Measurements from ENCODE around the gene MINAR2. TPM values are rescaled to one million over a fixed set of nuclear protein-coding genes. Genes with fewer than 3 reads are reported as not detected.

MINAR2 gene
- total RNA-seq, 6 donors from 2014 or later = not detected

DNA sequence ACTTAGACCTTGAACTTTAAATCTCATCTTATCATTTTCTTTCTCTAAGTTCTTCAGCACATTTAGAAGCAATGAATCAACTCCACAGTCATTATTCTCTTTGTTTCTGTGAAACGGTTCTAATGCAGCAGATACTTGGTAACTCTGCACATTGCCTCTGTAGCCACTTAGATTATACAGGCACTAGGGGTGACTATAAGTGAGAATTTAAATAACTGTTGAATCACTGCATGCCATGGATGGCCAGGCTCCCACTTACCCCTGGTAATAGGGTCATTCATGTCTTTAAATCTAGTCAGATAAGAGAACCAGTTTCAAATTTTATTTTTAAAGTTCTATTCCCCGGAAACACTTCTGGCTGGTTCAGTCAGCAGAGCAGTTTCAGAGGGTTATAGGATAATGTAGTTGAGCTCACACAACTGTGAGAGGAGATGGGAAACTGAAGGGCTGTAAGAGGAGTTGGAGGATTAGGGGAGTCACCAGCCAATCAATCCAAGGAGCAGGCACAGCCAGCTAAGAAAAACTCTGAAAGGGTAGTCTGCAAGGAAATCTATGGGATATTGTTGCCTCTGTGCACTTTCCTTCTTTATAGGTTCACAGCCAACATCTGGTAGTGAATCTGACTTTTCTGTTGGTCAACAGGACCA is 4.2 kb upstream of the MINAR2 start:
- WGBS, 2 donors = 70 to 72% methylated on average over 2 of the region's 2 CpGs
- DNase-seq = no peak

DNA sequence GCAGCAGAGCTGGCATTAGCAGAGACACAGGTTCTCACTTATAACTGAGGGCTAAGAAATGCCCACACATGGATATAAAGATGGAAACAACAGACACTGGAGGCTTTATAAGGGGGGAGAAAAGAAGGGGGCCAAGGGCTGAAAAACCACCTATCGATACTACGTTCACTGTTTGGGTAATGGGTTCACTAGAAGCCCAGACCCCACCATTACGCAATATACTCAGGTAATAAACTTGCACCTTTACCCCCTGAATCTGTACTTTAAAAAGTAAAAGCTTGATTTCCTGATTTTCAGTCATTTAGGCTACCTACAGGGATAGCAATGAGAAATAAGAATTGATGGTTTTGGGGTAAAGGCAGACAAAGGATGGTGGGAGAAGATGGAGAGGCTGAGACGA is 1.9 kb upstream of the MINAR2 start:
- DNase-seq = no peak
- Histone ChIP-seq H3K4me3 (no peak overlapping the region), H3K27ac (no peak overlapping the region), H3K36me3 (no peaks in the 10 kb centered on the region), H3K27me3 (no peaks in the 10 kb centered on the region), H3K4me1 (no peaks in the 10 kb centered on the region), H3K9me3 (no peaks in the 10 kb centered on the region)
- ATAC-seq (ENCODE audit: low FRiP score in 2 of 2) = no peak
- TF ChIP-seq EP300 (IDR thresholded peaks at IDR 0.05) (no peak), POLR2A (IDR thresholded peaks at IDR 0.05) (no peak), POLR2AphosphoS5 (IDR thresholded peaks at IDR 0.05) (no peak)
- TF ChIP-seq, protein P1, sequence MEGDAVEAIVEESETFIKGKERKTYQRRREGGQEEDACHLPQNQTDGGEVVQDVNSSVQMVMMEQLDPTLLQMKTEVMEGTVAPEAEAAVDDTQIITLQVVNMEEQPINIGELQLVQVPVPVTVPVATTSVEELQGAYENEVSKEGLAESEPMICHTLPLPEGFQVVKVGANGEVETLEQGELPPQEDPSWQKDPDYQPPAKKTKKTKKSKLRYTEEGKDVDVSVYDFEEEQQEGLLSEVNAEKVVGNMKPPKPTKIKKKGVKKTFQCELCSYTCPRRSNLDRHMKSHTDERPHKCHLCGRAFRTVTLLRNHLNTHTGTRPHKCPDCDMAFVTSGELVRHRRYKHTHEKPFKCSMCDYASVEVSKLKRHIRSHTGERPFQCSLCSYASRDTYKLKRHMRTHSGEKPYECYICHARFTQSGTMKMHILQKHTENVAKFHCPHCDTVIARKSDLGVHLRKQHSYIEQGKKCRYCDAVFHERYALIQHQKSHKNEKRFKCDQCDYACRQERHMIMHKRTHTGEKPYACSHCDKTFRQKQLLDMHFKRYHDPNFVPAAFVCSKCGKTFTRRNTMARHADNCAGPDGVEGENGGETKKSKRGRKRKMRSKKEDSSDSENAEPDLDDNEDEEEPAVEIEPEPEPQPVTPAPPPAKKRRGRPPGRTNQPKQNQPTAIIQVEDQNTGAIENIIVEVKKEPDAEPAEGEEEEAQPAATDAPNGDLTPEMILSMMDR (IDR thresholded peaks at IDR 0.05) = no peak
- 88 to 93% methylated on average over 4 of the region's 4 CpGs for WGBS, 2 donors

More for the DNA sequence above, 4.2 kb upstream of the MINAR2 start:
- Histone ChIP-seq H3K27me3 (no peaks in the 10 kb centered on the region), H3K36me3 (no peaks in the 10 kb centered on the region), H3K4me1 (no peaks in the 10 kb centered on the region), H3K27ac (no peak overlapping the region), H3K9me3 (no peaks in the 10 kb centered on the region), H3K4me3 (no peak overlapping the region)
- TF ChIP-seq, protein P1 (IDR thresholded peaks at IDR 0.05) = no peak
- TF ChIP-seq EP300 (IDR thresholded peaks at IDR 0.05) = no peak
- ATAC-seq (ENCODE audit: low FRiP score in 2 of 2) = no peak

DNA sequence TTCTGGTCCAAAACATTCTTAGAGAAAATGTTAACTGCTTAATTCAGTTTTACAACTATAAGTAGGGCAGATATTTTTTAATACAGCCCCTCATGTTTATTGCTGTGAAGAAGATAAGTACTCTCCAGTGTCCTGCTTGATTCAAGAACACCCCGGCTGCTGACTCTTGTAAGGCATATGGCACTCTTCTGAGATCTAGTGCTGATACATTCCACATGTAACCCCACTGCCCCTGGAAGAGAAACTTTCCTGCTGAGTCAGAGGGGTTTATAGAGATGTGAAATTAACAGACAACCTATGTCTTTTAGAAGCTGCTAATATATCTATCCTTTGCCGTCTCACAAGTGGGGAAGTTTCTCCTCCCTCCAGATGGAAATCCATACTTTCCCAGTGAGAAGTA is 1.0 kb upstream of the MINAR2 start:
- TF ChIP-seq EP300 (IDR thresholded peaks at IDR 0.05) (no peak), POLR2A (IDR thresholded peaks at IDR 0.05) (no peak), POLR2AphosphoS5 (IDR thresholded peaks at IDR 0.05) (no peak)
- TF ChIP-seq, protein P1 (IDR thresholded peaks at IDR 0.05) = no peak

DNA sequence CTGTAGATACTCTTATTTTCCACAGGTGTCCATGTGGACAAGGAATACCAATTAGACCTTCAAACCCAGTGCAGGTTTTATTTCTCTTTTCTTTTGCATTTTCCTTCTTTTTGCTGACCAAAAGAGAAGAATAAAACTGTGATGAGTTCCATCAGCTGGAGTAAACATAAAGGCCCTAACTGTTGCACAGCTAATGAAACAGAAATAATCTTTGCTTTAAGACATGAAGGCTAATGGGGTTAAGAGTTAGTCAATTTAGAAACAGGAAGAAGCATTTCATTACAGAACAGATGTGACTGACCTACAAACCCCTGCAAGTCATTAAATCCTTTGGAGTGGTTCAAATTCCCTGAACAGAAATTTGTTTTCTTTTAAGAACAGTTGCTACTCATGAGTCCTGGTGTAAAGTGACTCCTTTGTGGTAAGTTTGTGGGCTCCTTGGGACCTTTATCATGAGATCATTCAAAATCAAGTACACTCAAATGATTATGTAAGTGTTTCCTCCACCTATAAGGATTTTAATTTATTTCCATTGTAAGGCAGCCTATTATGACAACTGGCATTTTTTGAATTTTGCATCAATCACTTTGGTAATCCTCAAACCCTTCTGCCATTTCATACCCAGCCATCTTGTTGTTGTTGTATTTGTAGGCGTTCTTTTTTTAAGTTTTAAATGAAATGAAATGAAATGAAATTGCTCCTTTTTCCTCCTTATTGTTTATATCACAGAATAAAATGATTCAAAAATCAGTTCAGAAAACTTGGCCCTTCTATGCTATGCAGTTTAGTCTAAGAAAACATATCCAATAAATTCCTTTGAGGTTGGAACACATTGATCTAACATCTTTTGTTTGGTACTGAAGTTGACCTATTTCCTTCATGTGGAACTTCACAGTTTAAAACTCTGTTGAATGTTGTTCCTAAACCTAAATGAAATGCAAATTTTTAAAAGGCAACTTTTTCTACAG is 1.3 kb downstream of the MINAR2 start:
- no peaks in the 10 kb centered on the region for H3K4me1 ChIP-seq
- H3K9me3 ChIP-seq = no peaks in the 10 kb centered on the region
- DNase-seq (no peak), ATAC-seq (ENCODE audit: low FRiP score in 2 of 2) (no peak)
- no peak overlapping the region for H3K27ac ChIP-seq
- H3K4me3 ChIP-seq = no peak overlapping the region
- 84 to 95% methylated on average over 1 of the region's 1 CpG for WGBS, 2 donors
- no peaks in the 10 kb centered on the region for H3K36me3 ChIP-seq
- TF ChIP-seq POLR2A (IDR thresholded peaks at IDR 0.05) = no peak
- TF ChIP-seq, protein P1 (IDR thresholded peaks at IDR 0.05) = no peak
- TF ChIP-seq POLR2AphosphoS5 (IDR thresholded peaks at IDR 0.05) = no peak
- TF ChIP-seq EP300 (IDR thresholded peaks at IDR 0.05) = no peak
- no peaks in the 10 kb centered on the region for H3K27me3 ChIP-seq

More for the DNA sequence above, 1.0 kb upstream of the MINAR2 start:
- Histone ChIP-seq H3K27me3 (no peaks in the 10 kb centered on the region), H3K4me1 (no peaks in the 10 kb centered on the region), H3K27ac (no peak overlapping the region), H3K36me3 (no peaks in the 10 kb centered on the region), H3K4me3 (no peak overlapping the region), H3K9me3 (no peaks in the 10 kb centered on the region)
- WGBS, 2 donors = 62 to 68% methylated on average over 2 of the region's 2 CpGs
- ATAC-seq (ENCODE audit: low FRiP score in 2 of 2) (no peak), DNase-seq (no peak)
